ENCODE data around the gene SLC2A9. TPM values are rescaled to one million over a fixed set of nuclear protein-coding genes. Genes with fewer than 3 reads are reported as not detected.

Gene SLC2A9
- total and polyA plus RNA-seq, 2 donors (not counting 1 experiment from before 2014, with no cell fraction given): 2.3 to 3.9 TPM

DNA sequence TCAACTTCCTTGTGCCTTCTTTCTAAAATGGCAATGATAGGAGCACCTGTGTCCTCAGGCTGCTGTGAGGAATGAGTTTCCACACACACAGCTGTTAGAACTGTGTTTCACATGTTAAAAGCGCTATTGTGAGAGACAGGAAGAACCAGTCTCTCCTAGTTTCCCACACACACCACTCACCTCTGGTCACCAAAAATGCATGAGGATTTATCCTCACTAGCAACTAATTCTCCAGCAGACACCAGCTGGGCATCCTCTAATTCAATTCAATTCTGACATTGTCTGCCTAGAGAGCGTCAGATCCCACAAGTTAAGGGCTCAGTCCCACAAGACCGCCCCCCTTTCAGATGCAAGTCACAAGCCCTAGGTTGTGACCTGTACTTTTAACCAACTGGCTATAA is 29.0 kb upstream of the SLC2A9 start:
- no peak overlapping the region for H3K4me2 ChIP-seq (ENCODE audit: extremely low read depth, insufficient read depth, low read length)
- no peaks in the 10 kb centered on the region for H3K9me3 ChIP-seq (ENCODE audit: control insufficient read depth, insufficient read depth, low read depth, low read length)
- H3K27ac ChIP-seq (ENCODE audit: insufficient read depth, low read length): no peak overlapping the region
- H3K27me3 ChIP-seq (ENCODE audit: control insufficient read depth, insufficient read depth, low read length): no peaks in the 10 kb centered on the region
- no peak for DNase-seq (ENCODE audit: low read depth in 2 of 2)
- H3K36me3 ChIP-seq (ENCODE audit: control insufficient read depth, insufficient read depth, low read length): no peaks in the 10 kb centered on the region
- no peaks in the 10 kb centered on the region for H4K20me1 ChIP-seq (ENCODE audit: control insufficient read depth, extremely low read depth, insufficient read depth, low read length)
- H2AFZ ChIP-seq (ENCODE audit: low read length): no peak overlapping the region
- TF ChIP-seq, protein P1, sequence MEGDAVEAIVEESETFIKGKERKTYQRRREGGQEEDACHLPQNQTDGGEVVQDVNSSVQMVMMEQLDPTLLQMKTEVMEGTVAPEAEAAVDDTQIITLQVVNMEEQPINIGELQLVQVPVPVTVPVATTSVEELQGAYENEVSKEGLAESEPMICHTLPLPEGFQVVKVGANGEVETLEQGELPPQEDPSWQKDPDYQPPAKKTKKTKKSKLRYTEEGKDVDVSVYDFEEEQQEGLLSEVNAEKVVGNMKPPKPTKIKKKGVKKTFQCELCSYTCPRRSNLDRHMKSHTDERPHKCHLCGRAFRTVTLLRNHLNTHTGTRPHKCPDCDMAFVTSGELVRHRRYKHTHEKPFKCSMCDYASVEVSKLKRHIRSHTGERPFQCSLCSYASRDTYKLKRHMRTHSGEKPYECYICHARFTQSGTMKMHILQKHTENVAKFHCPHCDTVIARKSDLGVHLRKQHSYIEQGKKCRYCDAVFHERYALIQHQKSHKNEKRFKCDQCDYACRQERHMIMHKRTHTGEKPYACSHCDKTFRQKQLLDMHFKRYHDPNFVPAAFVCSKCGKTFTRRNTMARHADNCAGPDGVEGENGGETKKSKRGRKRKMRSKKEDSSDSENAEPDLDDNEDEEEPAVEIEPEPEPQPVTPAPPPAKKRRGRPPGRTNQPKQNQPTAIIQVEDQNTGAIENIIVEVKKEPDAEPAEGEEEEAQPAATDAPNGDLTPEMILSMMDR (conservative IDR thresholded peaks at IDR 0.05 in 1 of 2, IDR thresholded peaks at IDR 0.05 in 1 of 2; ENCODE audit: low read depth in 1 of 2, low read length in 2 of 2): no peak
- TF ChIP-seq EZH2 (IDR thresholded peaks at IDR 0.05; ENCODE audit: low read length, missing control alignments): no peak
- no peaks in the 10 kb centered on the region for H3K79me2 ChIP-seq (ENCODE audit: control insufficient read depth, insufficient read depth, low read length)
- H3K9ac ChIP-seq (ENCODE audit: insufficient read depth, low read length): no peak overlapping the region
- no peaks in the 10 kb centered on the region for H3K4me1 ChIP-seq (ENCODE audit: control insufficient read depth, extremely low read depth, insufficient read depth, low read length)
- H3K4me3 ChIP-seq (replicated peaks in 1 of 4; ENCODE audit: control extremely low read depth in 1 of 4, insufficient read depth in 1 of 4, low read depth in 3 of 4, low read length in 4 of 4): no peak overlapping the region

DNA sequence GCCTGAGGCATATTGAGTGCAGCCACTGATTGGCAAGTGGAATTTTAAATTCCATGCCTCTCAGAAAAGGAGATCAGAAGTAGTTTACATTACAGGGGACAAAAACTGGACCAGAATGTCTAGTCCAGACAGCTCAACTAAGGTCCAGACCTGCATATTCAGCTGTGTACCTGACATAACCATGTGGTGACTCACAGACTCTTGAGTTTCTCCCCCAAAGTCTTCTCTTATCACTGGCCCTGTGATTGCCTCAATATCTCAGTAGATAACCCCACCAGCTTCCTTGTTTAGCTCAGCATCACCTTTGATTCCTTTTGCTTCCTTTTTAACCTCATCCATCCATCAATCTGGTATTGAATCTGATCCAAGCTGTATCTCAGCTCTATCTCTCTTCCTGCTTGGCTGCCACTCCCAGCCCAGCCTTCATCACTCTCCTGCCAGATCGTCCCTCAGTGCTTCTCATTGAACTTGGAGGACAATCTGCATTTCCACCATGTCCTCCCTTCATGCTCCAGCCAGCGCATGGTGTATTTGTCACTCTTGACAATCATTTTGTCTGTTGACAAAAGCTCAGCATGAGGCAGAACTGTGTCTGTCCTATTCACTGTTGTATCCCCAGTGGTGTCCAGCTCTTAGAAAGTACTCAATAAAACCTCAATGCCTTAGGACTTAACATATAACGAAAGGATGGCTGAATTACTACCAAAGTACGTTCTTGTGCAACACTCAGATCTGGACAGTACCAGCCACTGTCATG is 27.8 kb upstream of the SLC2A9 start:
- no peaks in the 10 kb centered on the region for H3K9me3 ChIP-seq (ENCODE audit: control insufficient read depth, insufficient read depth, low read depth, low read length)
- no peaks in the 10 kb centered on the region for H3K36me3 ChIP-seq (ENCODE audit: control insufficient read depth, insufficient read depth, low read length)
- no peaks in the 10 kb centered on the region for H3K79me2 ChIP-seq (ENCODE audit: control insufficient read depth, insufficient read depth, low read length)
- H3K27me3 ChIP-seq (ENCODE audit: control insufficient read depth, insufficient read depth, low read length): no peaks in the 10 kb centered on the region
- no peak overlapping the region for H3K4me3 ChIP-seq (replicated peaks in 1 of 4; ENCODE audit: control extremely low read depth in 1 of 4, insufficient read depth in 1 of 4, low read depth in 3 of 4, low read length in 4 of 4)
- H3K4me2 ChIP-seq (ENCODE audit: extremely low read depth, insufficient read depth, low read length): no peak overlapping the region
- DNase-seq (ENCODE audit: low read depth in 2 of 2): no peak
- no peak overlapping the region for H3K9ac ChIP-seq (ENCODE audit: insufficient read depth, low read length)
- H3K27ac ChIP-seq (ENCODE audit: insufficient read depth, low read length): no peak overlapping the region
- H4K20me1 ChIP-seq (ENCODE audit: control insufficient read depth, extremely low read depth, insufficient read depth, low read length): no peaks in the 10 kb centered on the region
- H2AFZ ChIP-seq (ENCODE audit: low read length): no peak overlapping the region
- TF ChIP-seq, protein P1 (conservative IDR thresholded peaks at IDR 0.05 in 1 of 2, IDR thresholded peaks at IDR 0.05 in 1 of 2; ENCODE audit: low read depth in 1 of 2, low read length in 2 of 2): no peak
- TF ChIP-seq EZH2 (IDR thresholded peaks at IDR 0.05; ENCODE audit: low read length, missing control alignments): no peak
- H3K4me1 ChIP-seq (ENCODE audit: control insufficient read depth, extremely low read depth, insufficient read depth, low read length): no peaks in the 10 kb centered on the region

DNA sequence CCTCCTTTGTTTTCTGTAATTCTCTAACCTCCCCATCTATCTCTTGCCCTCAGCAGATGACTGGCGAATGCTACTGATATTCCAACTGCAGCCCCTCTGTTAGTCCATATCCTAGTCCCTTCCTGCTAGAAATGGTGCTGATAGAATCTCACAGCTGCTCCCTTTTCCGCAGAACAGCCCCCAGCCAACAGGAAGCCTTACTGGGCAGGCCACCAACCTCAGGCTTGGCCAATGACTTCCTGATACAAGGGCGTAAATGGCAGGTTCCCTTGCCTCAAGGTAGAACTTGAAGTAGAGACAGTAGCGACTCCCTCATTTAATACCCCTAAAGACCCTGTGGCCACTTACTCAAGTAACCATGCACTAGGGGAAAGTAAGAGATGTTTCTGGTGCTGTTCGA is 26.7 kb upstream of the SLC2A9 start:
- Histone ChIP-seq H3K4me2 (ENCODE audit: extremely low read depth, insufficient read depth, low read length) (no peak overlapping the region), H3K9me3 (ENCODE audit: control insufficient read depth, insufficient read depth, low read depth, low read length) (no peaks in the 10 kb centered on the region), H2AFZ (ENCODE audit: low read length) (no peak overlapping the region), H3K4me3 (replicated peaks in 1 of 4; ENCODE audit: control extremely low read depth in 1 of 4, insufficient read depth in 1 of 4, low read depth in 3 of 4, low read length in 4 of 4) (no peak overlapping the region), H3K4me1 (ENCODE audit: control insufficient read depth, extremely low read depth, insufficient read depth, low read length) (no peaks in the 10 kb centered on the region), H3K27me3 (ENCODE audit: control insufficient read depth, insufficient read depth, low read length) (no peaks in the 10 kb centered on the region), H3K9ac (ENCODE audit: insufficient read depth, low read length) (no peak overlapping the region), H3K36me3 (ENCODE audit: control insufficient read depth, insufficient read depth, low read length) (no peaks in the 10 kb centered on the region), H4K20me1 (ENCODE audit: control insufficient read depth, extremely low read depth, insufficient read depth, low read length) (no peaks in the 10 kb centered on the region), H3K79me2 (ENCODE audit: control insufficient read depth, insufficient read depth, low read length) (no peaks in the 10 kb centered on the region), H3K27ac (ENCODE audit: insufficient read depth, low read length) (no peak overlapping the region)
- no peak for TF ChIP-seq EZH2 (IDR thresholded peaks at IDR 0.05; ENCODE audit: low read length, missing control alignments)
- TF ChIP-seq, protein P1 (conservative IDR thresholded peaks at IDR 0.05 in 1 of 2, IDR thresholded peaks at IDR 0.05 in 1 of 2; ENCODE audit: low read depth in 1 of 2, low read length in 2 of 2): no peak
- no peak for DNase-seq (ENCODE audit: low read depth in 2 of 2)
